Right forelimb (tissue), 1 donor: Measurements from ENCODE around the gene NUDT3.
"Not testable (repeated sequence)": the region's sequence is repeated elsewhere in the genome, so short reads cannot be mapped to it uniquely, and the experiment has no call there.

Experiments used
- DNase-seq: peaks from one replicate; pipeline ENCODE4 v3.0.0-alpha.2; 2018

NUDT3 gene

GRCh38 chr6:34392497-34393190, at the start of gene NUDT3:
TSS of gene NUDT3 (minus strand) at chr6:34392669. CDS start at chr6:34392362, 307 bp downstream.
- peak; percentile 97 for DNase-seq

- no peak for DNase-seq
Measured at GRCh38 chr6:34441526-34441925, 49.1 kb upstream of the NUDT3 start.

GRCh38 chr6:34439442-34439841, 47.0 kb upstream of the NUDT3 start:
- no peak for DNase-seq

- no peak for DNase-seq
Measured at GRCh38 chr6:34438705-34439104, 46.2 kb upstream of the NUDT3 start.

GRCh38 chr6:34437644-34437970, 45.1 kb upstream of the NUDT3 start:
- DNase-seq: no peak

- DNase-seq: no peak
Measured at GRCh38 chr6:34436803-34437643, 44.6 kb upstream of the NUDT3 start.

GRCh38 chr6:34435916-34436315, 43.4 kb upstream of the NUDT3 start:
- DNase-seq: no peak

- DNase-seq: peak; percentile 98
Measured at GRCh38 chr6:34425498-34426410, 33.3 kb upstream of the NUDT3 start, which contains the start of gene RPS10. TSS of gene RPS10 (minus strand) at chr6:34426069. CDS start at chr6:34425221, 848 bp downstream.

- DNase-seq: no peak
Measured at GRCh38 chr6:34425132-34425497, 32.6 kb upstream of the NUDT3 start.

GRCh38 chr6:34424200-34425131, 32.0 kb upstream of the NUDT3 start:
- DNase-seq: no peak

GRCh38 chr6:34423254-34423653, 30.8 kb upstream of the NUDT3 start:
- no peak for DNase-seq

GRCh38 chr6:34418367-34418766, 25.9 kb upstream of the NUDT3 start:
- DNase-seq: no peak

- DNase-seq: no peak
Measured at GRCh38 chr6:34416877-34417371, 24.5 kb upstream of the NUDT3 start.

GRCh38 chr6:34414999-34415858, 22.8 kb upstream of the NUDT3 start:
- peak; percentile 64 for DNase-seq

GRCh38 chr6:34412643-34413214, 20.3 kb upstream of the NUDT3 start:
- no peak for DNase-seq

- DNase-seq: no peak
Measured at GRCh38 chr6:34412016-34412415, 19.5 kb upstream of the NUDT3 start.

- not testable (repeated sequence) for DNase-seq
Measured at GRCh38 chr6:34407915-34408314, 15.4 kb upstream of the NUDT3 start.

GRCh38 chr6:34396518-34396917, 4.0 kb upstream of the NUDT3 start:
- DNase-seq: no peak

GRCh38 chr6:34393966-34394305, 1.5 kb upstream of the NUDT3 start:
- no peak for DNase-seq

GRCh38 chr6:34393191-34393965, 909 bp upstream of the NUDT3 start:
- no peak for DNase-seq
